Uterus (tissue), 4 donors: ENCODE results near the gene TMEM92. TPM values are rescaled to one million over a fixed set of nuclear protein-coding genes. Genes with fewer than 3 reads are reported as not detected.

Experiments
- DNase-seq, 2 donors: peaks; one replicate each; pipeline ENCODE4 v3.0.0-alpha.2; 2019 to 2020
- H3K27ac ChIP-seq, 2 donors: fragments of 200-600 bp; sonication (generic); 1 replicate in 1 of 2; 2 replicates in 1 of 2; pipeline ENCODE4 v1.5.1; 2016 to 2018
- H3K27me3 ChIP-seq, 2 donors: fragments of 200-600 bp; sonication (generic); one replicate each; pipeline ENCODE4 v1.5.1; 2018 to 2019; ENCODE audit warnings: control low read depth in 1 of 2
- H3K36me3 ChIP-seq, 2 donors: fragments of 200-600 bp; sonication (generic); one replicate each; pipeline ENCODE4 v1.5.1; 2019; ENCODE audit warnings: control low read depth in 1 of 2
- H3K4me1 ChIP-seq, 2 donors: fragments of 200-600 bp; sonication (generic); one replicate each; pipeline ENCODE4 v1.5.1; 2018 to 2019; ENCODE audit warnings: control low read depth in 1 of 2
- H3K4me3 ChIP-seq, 2 donors: fragments of 200-600 bp; sonication (generic); 1 replicate in 1 of 2; 2 replicates in 1 of 2; pipeline ENCODE4 v1.5.1; 2018 to 2019; ENCODE audit warnings: mild to moderate bottlenecking in 1 of 2
- H3K9me3 ChIP-seq, 2 donors: fragments of 200-600 bp; sonication (generic); one replicate each; pipeline ENCODE4 v1.5.1; 2019; ENCODE audit warnings: control low read depth in 1 of 2
- CTCF ChIP-seq, 4 experiments: fragments of 200-600 bp in 2 of 4; fragments of 450-650 bp in 2 of 4; sonication (generic) in 2 of 4; IDR thresholded peaks; one replicate each; pipeline ENCODE4 v1.5.1; 2016 to 2019; ENCODE audit warnings: antibody characterized with exemption in 4 of 4, mild to moderate bottlenecking in 2 of 4, moderate library complexity in 1 of 4
- POLR2A ChIP-seq, 2 donors: fragments of 450-650 bp; IDR thresholded peaks; one replicate each; pipeline ENCODE4 v1.6.1; 2016; ENCODE audit warnings: antibody characterized with exemption in 2 of 2, mild to moderate bottlenecking in 1 of 2, moderate library complexity in 1 of 2
- intact Hi-C: fragments of 100-400 bp; cut with DNase I; formaldehyde crosslinking; loops from one replicate; pipeline ENCODE4 v1.15.1; 2023; ENCODE audit warnings: low total_unique reads
- small RNA-seq: library from RNA; depleted of rRNA; stranded (forward); fragments of <200 nt; gene quantifications from one replicate; pipeline ENCODE3, GENCODE V24; 2016
- total RNA-seq, 4 donors: library from RNA; depleted of rRNA in 3 of 4; stranded (reverse); fragments of >200 nt in 3 of 4; gene quantifications; one replicate each; pipeline versions ENCODE4 v1.1.0 to v1.2.4, GENCODE V29; 2014 to 2023
- donor health status: DM: yes; HTN: yes; CAD: no.

TMEM92 gene
- total RNA-seq, 4 donors from 2014 or later, result 0.07 to 0.91 TPM; not detected in 2

- intact Hi-C loops, result no loop called here
- H3K9me3 ChIP-seq, result no peaks in the 10 kb centered on the region
These were observed 52.6 kb downstream of the TMEM92 start for GRCh38 chr17:50326831-50327364.

DNA sequence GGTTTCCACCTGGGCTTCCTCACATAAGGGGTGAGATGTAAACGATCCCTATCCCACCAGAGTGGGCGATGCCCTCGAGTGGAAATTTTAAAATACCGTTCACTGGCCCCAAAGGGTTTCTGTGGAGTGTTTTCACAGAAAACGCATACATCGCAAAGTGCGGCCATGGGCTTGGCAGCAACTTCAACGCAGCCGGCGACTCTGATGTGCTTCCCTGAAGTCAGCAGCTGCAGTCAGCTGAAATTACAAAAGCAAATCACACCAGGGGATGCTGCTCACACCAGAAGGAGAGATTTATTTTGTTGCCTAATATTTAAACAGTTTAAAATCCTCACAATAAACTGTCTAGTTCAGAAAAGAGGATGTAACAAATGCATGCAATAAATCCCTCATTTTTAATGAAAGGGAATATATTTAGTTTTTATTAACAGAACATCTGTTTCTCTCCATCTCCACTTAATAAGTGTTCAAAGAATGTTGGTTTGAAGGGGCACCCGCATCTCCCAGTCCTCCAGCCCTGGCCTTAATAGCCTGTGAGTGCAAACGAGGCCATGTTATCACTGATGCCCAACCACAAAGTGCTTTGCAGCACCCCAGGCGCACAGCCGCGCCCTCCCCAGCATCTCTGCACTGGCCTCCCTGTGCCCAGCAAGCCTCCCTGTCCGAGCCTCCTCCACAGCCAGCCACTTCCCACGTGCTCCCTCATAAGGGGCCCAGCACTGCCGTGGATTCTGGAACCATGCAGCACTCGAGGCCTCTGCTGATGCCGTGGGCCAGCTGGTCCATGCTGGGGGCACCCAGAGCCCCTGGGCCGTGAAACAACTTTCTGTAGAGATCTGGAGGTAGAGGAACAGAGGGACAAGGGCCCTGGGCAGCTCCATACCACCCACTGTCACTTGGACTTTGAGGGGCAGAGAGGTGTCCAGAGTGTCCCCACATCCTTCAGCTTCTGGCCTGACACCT lies 54.4 kb downstream of the TMEM92 start:
- intact Hi-C loops, result no loop called here
- H3K27ac ChIP-seq, result peak overlapping the region in 1 of 2 donors; percentile 12
- TF ChIP-seq POLR2A (IDR thresholded peaks at IDR 0.05), result no peak
- TF ChIP-seq CTCF (IDR thresholded peaks at IDR 0.05), result no peak
- H3K4me3 ChIP-seq, result no peak overlapping the region
- H3K4me1 ChIP-seq, result no peaks in the 10 kb centered on the region
- DNase-seq, result no peak
- H3K9me3 ChIP-seq, result no peaks in the 10 kb centered on the region
- no peaks in the 10 kb centered on the region for H3K27me3 ChIP-seq
- no peaks in the 10 kb centered on the region for H3K36me3 ChIP-seq

More at GRCh38 chr17:50326831-50327364, 52.6 kb downstream of the TMEM92 start:
- Histone ChIP-seq H3K27ac (no peak overlapping the region), H3K27me3 (no peaks in the 10 kb centered on the region), H3K36me3 (no peaks in the 10 kb centered on the region), H3K4me3 (no peak overlapping the region), H3K4me1 (no peaks in the 10 kb centered on the region)
- no peak for DNase-seq
- TF ChIP-seq CTCF (IDR thresholded peaks at IDR 0.05) (no peak), POLR2A (IDR thresholded peaks at IDR 0.05) (no peak)

DNA sequence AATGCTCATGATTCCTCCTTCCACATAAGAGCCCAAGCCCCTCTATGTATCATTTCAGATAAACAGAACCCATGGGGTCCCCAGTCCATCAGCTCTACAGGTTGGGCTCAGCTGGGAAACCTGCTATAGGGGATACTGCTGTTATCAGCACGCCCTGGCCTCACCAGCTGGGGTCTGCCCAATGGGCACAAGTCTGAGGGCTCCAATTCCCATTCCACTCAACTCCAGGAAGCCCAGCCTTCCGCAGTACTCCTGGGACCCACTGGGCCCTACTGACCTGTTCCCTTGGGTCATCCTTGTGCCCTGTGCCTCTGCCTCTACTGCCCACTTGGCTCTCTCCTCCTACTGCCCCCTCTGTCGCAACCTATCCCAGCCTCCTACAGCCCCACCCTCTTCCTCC lies 55.5 kb downstream of the TMEM92 start:
- intact Hi-C loops, result no loop called here

GRCh38 chr17:50330151-50330775 lies 56.0 kb downstream of the TMEM92 start:
- intact Hi-C loops, result no loop called here
- Histone ChIP-seq H3K27ac (no peak overlapping the region), H3K4me3 (no peak overlapping the region), H3K36me3 (no peaks in the 10 kb centered on the region), H3K27me3 (no peaks in the 10 kb centered on the region), H3K9me3 (no peaks in the 10 kb centered on the region), H3K4me1 (no peaks in the 10 kb centered on the region)
- no peak for DNase-seq
- no peak for TF ChIP-seq CTCF (IDR thresholded peaks at IDR 0.05)
- no peak for TF ChIP-seq POLR2A (IDR thresholded peaks at IDR 0.05)

More for the DNA sequence above, 55.5 kb downstream of the TMEM92 start:
- H3K9me3 ChIP-seq, result no peaks in the 10 kb centered on the region
- DNase-seq, result no peak
- no peak overlapping the region for H3K4me3 ChIP-seq
- no peaks in the 10 kb centered on the region for H3K27me3 ChIP-seq
- TF ChIP-seq CTCF (IDR thresholded peaks at IDR 0.05) (no peak), POLR2A (IDR thresholded peaks at IDR 0.05) (no peak)
- no peak overlapping the region for H3K27ac ChIP-seq
- H3K36me3 ChIP-seq, result no peaks in the 10 kb centered on the region
- H3K4me1 ChIP-seq, result no peaks in the 10 kb centered on the region

Small RNA genes within 50 kb of the gene (small RNA-seq; reads per million reads assigned to genes)
- not detected for gene SUMO2P7

Other genes starting within 250 kb of the TMEM92 start
- 10 to 100 TPM; 14.3 to 73.1 (median 33.4) TPM for gene ITGA3, start 218.4 kb upstream of the TMEM92 start, total RNA-seq
- gene PDK2, start 179.1 kb upstream of the TMEM92 start, total RNA-seq, result 10 to 100 TPM; 12.9 to 62.6 (median 32.4) TPM
- 10 to 100 TPM in 1 of 4 donors, 1 to 10 TPM in 2, not detected in 1; 2.3 to 11.3 (median 6.2) TPM for gene SAMD14, start 144.3 kb upstream of the TMEM92 start, total RNA-seq
- gene PPP1R9B, start 123.8 kb upstream of the TMEM92 start, total RNA-seq, result 10 to 100 TPM in 3 of 4 donors, 1 to 10 TPM in 1; 9.2 to 65.3 (median 20.6) TPM
- 100 to 1,000 TPM in 1 of 4 donors, 10 to 100 TPM in 1, under 1 TPM in 1, not detected in 1; 0.90 to 119 (median 19.6) TPM for gene SGCA, start 108.5 kb upstream of the TMEM92 start, total RNA-seq
- 1,000 to 10,000 TPM in 1 of 4 donors, 100 to 1,000 TPM in 2, 10 to 100 TPM in 1; 59.4 to 4,880 (median 491) TPM for gene COL1A1, start 72.8 kb upstream of the TMEM92 start, total RNA-seq
- 10 to 100 TPM; 23.5 to 34.0 (median 28.5) TPM for gene XYLT2, start 71.7 kb downstream of the TMEM92 start, total RNA-seq
- 10 to 100 TPM; 16.4 to 72.1 (median 45.8) TPM for gene MRPL27, start 98.7 kb downstream of the TMEM92 start, total RNA-seq
- gene EME1, start 98.8 kb downstream of the TMEM92 start, total RNA-seq, result 1 to 10 TPM in 2 of 4 donors, not detected in 2; 1.7 to 3.4 TPM
- 10 to 100 TPM; 24.1 to 62.4 (median 47.1) TPM for gene LRRC59, start 123.1 kb downstream of the TMEM92 start, total RNA-seq
- 10 to 100 TPM; 16.7 to 60.6 (median 45.7) TPM for gene ACSF2, start 151.8 kb downstream of the TMEM92 start, total RNA-seq
- gene CHAD, start 194.4 kb downstream of the TMEM92 start, total RNA-seq, result not detected
- 10 to 100 TPM; 12.9 to 42.6 (median 30.7) TPM for gene RSAD1, start 204.4 kb downstream of the TMEM92 start, total RNA-seq
- gene MYCBPAP, start 234.0 kb downstream of the TMEM92 start, total RNA-seq, result 10 to 100 TPM in 1 of 4 donors, 1 to 10 TPM in 3; 2.7 to 11.5 (median 5.1) TPM